H1 (cell line): Measurements from ENCODE around the gene UIMC1. TPM values are rescaled to one million over a fixed set of nuclear protein-coding genes. Genes with fewer than 3 reads are reported as not detected.
A peak's percentile ranks its signal among the peaks of the same experiment; 100 is the strongest.

Experiments
- CTCF ChIA-PET: fragments of 300-600 bp; sonication (Branson Sonifier 250); formaldehyde crosslinking; loops from one replicate; lab custom pipeline; 2021; ENCODE audit not compliant: partially characterized antibody; lab: Charles Lee
- POLR2A ChIA-PET: fragments of 300-600 bp; sonication (Branson Sonifier 250); formaldehyde crosslinking; loops from one replicate; lab custom pipeline; 2021; ENCODE audit warnings: inconsistent platforms; ENCODE audit not compliant: partially characterized antibody; lab: Charles Lee
- DNase-seq, 2 experiments: peaks; one replicate each; pipeline versions ENCODE4 v3.0.0 to v3.0.0-alpha.2; 2010 to 2022; ENCODE audit warnings: low spot score in 2 of 2, low read depth in 1 of 2, mixed read lengths in 1 of 2
- FAIRE-seq: peaks from 2 replicates; lab custom pipeline; 2011; peaks lifted over from hg19 to GRCh38; lab: Jason Lieb, UNC
- H2AFZ ChIP-seq: 2 replicates; pipeline ENCODE4 v1.8.1; 2012; ENCODE audit warnings: low read length, inconsistent platforms
- H2AK5ac ChIP-seq: 2 replicates; pipeline ENCODE4 v1.6.1; 2013; ENCODE audit warnings: low read depth, low read length
- H2BK120ac ChIP-seq: replicated peaks from 2 replicates; pipeline ENCODE3; 2013; ENCODE audit warnings: low read depth, low read length, inconsistent platforms
- H2BK12ac ChIP-seq: 2 replicates; pipeline ENCODE4 v1.6.1; 2013; ENCODE audit warnings: low read depth, low read length
- H2BK15ac ChIP-seq: 2 replicates; pipeline ENCODE4 v1.6.1; 2013; ENCODE audit warnings: low read length
- H2BK20ac ChIP-seq: 2 replicates; pipeline ENCODE4 v1.6.1; 2013; ENCODE audit warnings: low read length
- H2BK5ac ChIP-seq: 2 replicates; pipeline ENCODE4 v1.6.1; 2013; ENCODE audit warnings: low read depth, low read length
- H3K14ac ChIP-seq: 2 replicates; pipeline ENCODE4 v1.6.1; 2013; ENCODE audit warnings: inconsistent platforms; ENCODE audit not compliant: insufficient read length
- H3K18ac ChIP-seq: 2 replicates; pipeline ENCODE4 v1.6.1; 2013; ENCODE audit warnings: low read length; ENCODE audit errors: extremely low read depth
- H3K23ac ChIP-seq: 2 replicates; pipeline ENCODE4 v1.6.1; 2013; ENCODE audit warnings: inconsistent platforms; ENCODE audit not compliant: insufficient read length
- H3K23me2 ChIP-seq: 2 replicates; pipeline ENCODE4 v1.6.1; 2013; ENCODE audit warnings: low read depth, low read length
- H3K27ac ChIP-seq: 2 replicates; pipeline ENCODE4 v1.6.1; 2011; ENCODE audit warnings: low read depth, low read length, inconsistent platforms
- H3K27me3 ChIP-seq, 4 experiments: replicated peaks in 1 of 4; 1 replicate in 1 of 4; 2 replicates in 3 of 4; pipeline versions ENCODE4 v1.6.1 to v1.8.1; 2011 to 2013; ENCODE audit warnings: low read length in 3 of 4, mild to moderate bottlenecking in 3 of 4, inconsistent platforms in 2 of 4, mixed read lengths in 2 of 4, moderate library complexity in 1 of 4; ENCODE audit not compliant: control insufficient read depth in 3 of 4, insufficient read depth in 3 of 4; ENCODE audit errors: extremely low read depth in 1 of 4
- H3K36me3 ChIP-seq, 4 experiments: 2 replicates each; pipeline versions ENCODE4 v1.6.1 to v1.8.1; 2011 to 2013; ENCODE audit warnings: mild to moderate bottlenecking in 4 of 4, low read length in 3 of 4, moderate library complexity in 2 of 4, control low read depth in 1 of 4, inconsistent platforms in 1 of 4; ENCODE audit not compliant: insufficient read depth in 4 of 4, control insufficient read depth in 2 of 4
- H3K4ac ChIP-seq: replicated peaks from 2 replicates; pipeline ENCODE3; 2013; ENCODE audit warnings: low read length, low read depth, mixed read lengths, inconsistent platforms; ENCODE audit not compliant: insufficient read length
- H3K4me1 ChIP-seq, 4 experiments: replicated peaks in 1 of 4; 1 replicate in 1 of 4; 2 replicates in 3 of 4; pipeline versions ENCODE4 v1.6.1 to v1.8.1; 2011 to 2013; ENCODE audit warnings: low read length in 3 of 4, inconsistent platforms in 2 of 4, mixed read lengths in 1 of 4; ENCODE audit not compliant: insufficient read depth in 4 of 4, control insufficient read depth in 3 of 4
- H3K4me2 ChIP-seq, 2 experiments: 2 replicates each; pipeline versions ENCODE4 v1.6.1 to v1.8.1; 2011 to 2013; ENCODE audit warnings: low read depth in 2 of 2, low read length in 2 of 2, control low read depth in 1 of 2, inconsistent platforms in 1 of 2, mild to moderate bottlenecking in 1 of 2; ENCODE audit not compliant: insufficient read depth in 1 of 2
- H3K4me3 ChIP-seq, 4 experiments: fragments of 200-600, 300-600 bp in 1 of 4; sonication (generic), shearing (Covaris generic), sonication (Bioruptor Twin) in 1 of 4; 2 replicates each; pipeline versions ENCODE4 v1.5.1 to v1.8.1; 2011 to 2016; ENCODE audit warnings: low read length in 4 of 4, low read depth in 3 of 4, control low read depth in 2 of 4, inconsistent platforms in 2 of 4, mild to moderate bottlenecking in 2 of 4, mixed read lengths in 1 of 4, moderate library complexity in 1 of 4; ENCODE audit not compliant: insufficient read depth in 2 of 4; ENCODE audit errors: extremely low read depth in 1 of 4
- H3K56ac ChIP-seq: replicated peaks from 2 replicates; pipeline ENCODE3; 2013; ENCODE audit warnings: low read depth, mild to moderate bottlenecking, mixed read lengths, low read length, inconsistent platforms; ENCODE audit not compliant: insufficient read length
- H3K79me1 ChIP-seq: 2 replicates; pipeline ENCODE4 v1.6.1; 2013; ENCODE audit warnings: low read depth, low read length, control low read depth
- H3K79me2 ChIP-seq, 2 experiments: 2 replicates each; pipeline versions ENCODE4 v1.6.1 to v1.8.1; 2012 to 2013; ENCODE audit warnings: low read length in 2 of 2, mild to moderate bottlenecking in 2 of 2, inconsistent platforms in 1 of 2; ENCODE audit not compliant: insufficient read depth in 2 of 2, control insufficient read depth in 1 of 2
- H3K9ac ChIP-seq, 4 experiments: replicated peaks in 1 of 4; 1 replicate in 1 of 4; 2 replicates in 3 of 4; pipeline versions ENCODE4 v1.6.1 to v1.8.1; 2011 to 2013; ENCODE audit warnings: low read depth in 3 of 4, low read length in 3 of 4, control low read depth in 2 of 4, mild to moderate bottlenecking in 2 of 4, moderate library complexity in 2 of 4, inconsistent platforms in 1 of 4; ENCODE audit errors: extremely low read depth in 1 of 4
- H3K9me3 ChIP-seq, 2 experiments: 2 replicates each; pipeline versions ENCODE4 v1.6.1 to v1.8.1; 2012 to 2013; ENCODE audit warnings: mild to moderate bottlenecking in 2 of 2, moderate library complexity in 2 of 2, control low read depth in 1 of 2, inconsistent platforms in 1 of 2, low read depth in 1 of 2, low read length in 1 of 2, mixed read lengths in 1 of 2; ENCODE audit not compliant: insufficient read depth in 2 of 2
- H4K20me1 ChIP-seq, 2 experiments: replicated peaks in 1 of 2; 2 replicates each; pipeline versions ENCODE3 to v1.8.1; 2011 to 2013; ENCODE audit warnings: inconsistent platforms in 2 of 2, low read length in 2 of 2, mild to moderate bottlenecking in 1 of 2; ENCODE audit not compliant: insufficient read depth in 2 of 2, control insufficient read depth in 1 of 2
- H4K5ac ChIP-seq: 2 replicates; pipeline ENCODE4 v1.6.1; 2013; ENCODE audit warnings: low read length, low read depth, mixed read lengths, inconsistent platforms; ENCODE audit not compliant: insufficient read length
- H4K8ac ChIP-seq: 2 replicates; pipeline ENCODE4 v1.8.0; 2013; ENCODE audit warnings: mild to moderate bottlenecking, moderate library complexity, low read length, inconsistent platforms; ENCODE audit not compliant: insufficient read depth; ENCODE audit errors: extremely low read depth
- H4K91ac ChIP-seq: replicated peaks from 2 replicates; pipeline ENCODE3; 2013; ENCODE audit warnings: low read length, mixed read lengths, inconsistent platforms; ENCODE audit not compliant: insufficient read length
- BACH1 ChIP-seq: IDR thresholded peaks from 2 replicates; pipeline ENCODE4 v1.6.1; 2012; ENCODE audit warnings: low read length, improper control_type of control experiment
- KDM4A ChIP-seq: IDR thresholded peaks from one replicate; pipeline ENCODE4 v1.7.1; 2012; ENCODE audit warnings: low read depth, mild to moderate bottlenecking, moderate library complexity, low read length, inconsistent platforms; ENCODE audit not compliant: severe bottlenecking
- RXRA ChIP-seq: IDR thresholded peaks from 2 replicates; pipeline ENCODE4 v1.6.1; 2011; ENCODE audit warnings: low read depth, mild to moderate bottlenecking, low read length, moderate library complexity; ENCODE audit not compliant: insufficient read depth
- SP4 ChIP-seq: IDR thresholded peaks from 2 replicates; pipeline ENCODE4 v1.6.1; 2012; ENCODE audit warnings: low read length, inconsistent platforms
- TAF1 ChIP-seq: IDR thresholded peaks from 2 replicates; pipeline ENCODE4 v1.6.1; 2011; ENCODE audit warnings: mild to moderate bottlenecking, low read depth, low read length
- TEAD4 ChIP-seq: IDR thresholded peaks from 2 replicates; pipeline ENCODE4 v1.6.1; 2012; ENCODE audit warnings: low read depth, low read length, inconsistent platforms, mixed read lengths
- WGBS, 2 experiments: shearing (Covaris generic) in 1 of 2; methylation state at CpG; one replicate each; pipeline versions ENCODE4 v1.1.6 to v1.1.7; 2013 to 2015; ENCODE audit warnings: low lambda C conversion rate in 2 of 2, mixed read lengths in 2 of 2, inconsistent platforms in 1 of 2, low coverage in 1 of 2, missing lambda C conversion rate in 1 of 2; ENCODE audit not compliant: insufficient replicate concordance in 2 of 2, insufficient coverage in 1 of 2, insufficient read length in 1 of 2; ENCODE audit errors: extremely low coverage in 1 of 2, missing lambda C conversion rate in 1 of 2; 5-methylcytosine and 5-hydroxymethylcytosine counted together
- polyA plus RNA-seq, 7 experiments: library from polyadenylated mRNA; depleted of rRNA in 3 of 7; stranded (reverse) in 5 of 7; unstranded in 2 of 7; fragments of >200 nt in 5 of 7; fragments of 200-250 nt in 2 of 7; gene quantifications; 1 replicate in 5 of 7; 2 replicates in 1 of 7; 4 replicates in 1 of 7; pipeline versions ENCODE4 v1.2.1 to v1.2.3, GENCODE V29; 2011 to 2013; ENCODE audit warnings: missing spikeins in 2 of 7, mixed read lengths in 2 of 7
- total RNA-seq: library from RNA; stranded (reverse); fragmentation: NEBNext Ultra II Directional; extraction: Animal tissue kit (Norgen Biotek cat#: 25700); gene quantifications from 2 replicates; pipeline ENCODE4 v1.2.1, GENCODE V29; 2021
- TF ChIP-seq, protein P1 (sequence below): IDR thresholded peaks from 2 replicates; pipeline ENCODE4 v1.6.1; 2012; ENCODE audit warnings: inconsistent platforms

The UIMC1 gene
- total and polyA plus RNA-seq, 2 of the 8 experiments (the other 6 are each of a cell fraction or from before 2014, with no cell fraction given) = 12.8 to 43.7 TPM

DNA sequence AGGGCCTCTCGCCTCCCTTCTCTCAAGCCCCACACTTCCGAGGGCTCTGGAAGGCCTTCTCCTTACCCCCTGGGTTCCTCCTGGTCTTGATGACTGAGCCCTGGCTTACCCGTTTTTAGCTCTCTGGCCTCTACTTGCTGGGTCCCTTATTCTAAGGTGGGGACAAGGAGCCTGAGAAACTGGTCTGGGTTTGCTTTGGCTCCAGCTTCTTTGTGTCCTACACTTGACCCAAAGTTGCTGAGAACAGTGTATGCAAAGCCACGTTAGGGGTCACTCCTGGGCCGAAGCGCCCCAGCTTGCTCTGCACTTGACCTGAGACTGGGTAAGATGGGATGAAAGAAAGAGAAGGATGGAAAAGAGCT, 16.7 kb upstream of the UIMC1 start:
- no peak overlapping the region for H2BK120ac ChIP-seq
- peak overlapping the region; percentile 49 to 75 (median 74) for H3K4me3 ChIP-seq
- TF ChIP-seq TAF1 = no peak
- TF ChIP-seq SP4 = no peak
- TF ChIP-seq RXRA = 0 out of 2 replicates have a peak, but pooled peaks have one; percentile 13
- no peak for TF ChIP-seq BACH1
- no peak for TF ChIP-seq KDM4A
- TF ChIP-seq, protein P1, sequence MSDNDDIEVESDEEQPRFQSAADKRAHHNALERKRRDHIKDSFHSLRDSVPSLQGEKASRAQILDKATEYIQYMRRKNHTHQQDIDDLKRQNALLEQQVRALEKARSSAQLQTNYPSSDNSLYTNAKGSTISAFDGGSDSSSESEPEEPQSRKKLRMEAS = no peak
- no peak for TF ChIP-seq TEAD4
- POLR2A ChIA-PET = interaction anchor here (0.8 to 2.5 kb wide), 8 partner anchors 10 to 111 kb away, joined by 3 to 26 read pairs (median 4); partner anchors contain the start of genes NSD1 and UIMC1
- H3K4me2 ChIP-seq = peak overlapping the region; percentile 87 to 95
- CTCF ChIA-PET = interaction anchor here (0.6 to 3.4 kb wide), 11 partner anchors 10 to 148 kb away, joined by 3 to 17 read pairs (median 4); no protein-coding TSS in a partner anchor
- H3K4me1 ChIP-seq = peaks cover 0 to 4% (median 0%) of the 10 kb centered on the region in 4 experiments; a peak in 3 of 7 replicates
- H2BK5ac ChIP-seq = no peak overlapping the region
- peaks cover 0 to 5% (median 2%) of the 10 kb centered on the region in 4 experiments; a peak in 2 of 8 replicates for H3K36me3 ChIP-seq
- H2BK20ac ChIP-seq = no peak overlapping the region
- H3K23me2 ChIP-seq = peaks cover 7% of the 10 kb centered on the region; the same call in 1 of the 2 replicates
- H3K9me3 ChIP-seq = no peaks in the 10 kb centered on the region
- H3K4ac ChIP-seq = no peak overlapping the region
- DNase-seq = no peak
- H2BK12ac ChIP-seq = no peak overlapping the region
- no peak overlapping the region for H3K18ac ChIP-seq
- H2BK15ac ChIP-seq = no peak overlapping the region
- FAIRE-seq = no peak
- WGBS, 2 experiments = 37% methylated on average over 6 of the region's 6 CpGs; no CpG with 5 or more reads in 1 of the 2 experiments
- 0 out of 2 replicates have a peak, but pooled peaks cover 4% of the 10 kb centered on the region for H3K79me1 ChIP-seq
- H3K56ac ChIP-seq = no peak overlapping the region
- no peak overlapping the region for H4K5ac ChIP-seq
- H3K27me3 ChIP-seq = no peaks in the 10 kb centered on the region
- H4K91ac ChIP-seq = no peak overlapping the region
- H2AK5ac ChIP-seq = no peak overlapping the region
- H3K14ac ChIP-seq = no peak overlapping the region
- H3K9ac ChIP-seq = peak overlapping the region in 3 of 4 experiments; percentile 71 to 78 (median 78); a peak in 6 of 7 replicates
- H3K27ac ChIP-seq = 0 out of 2 replicates have a peak overlapping the region, but pooled peaks have one; percentile 13
- H3K79me2 ChIP-seq = peaks cover 0 to 23% of the 10 kb centered on the region in 2 experiments; a peak in 2 of 4 replicates
- no peaks in the 10 kb centered on the region for H4K20me1 ChIP-seq
- H3K23ac ChIP-seq = no peak overlapping the region
- peak overlapping the region; percentile 0; the same call in 1 of the 2 replicates for H4K8ac ChIP-seq
- no peak overlapping the region for H2AFZ ChIP-seq
